GM15510 (cell line): ENCODE measurements around the gene B4GALT6.

ENCODE experiments used
- POLR2A ChIP-seq: IDR thresholded peaks from 3 replicates; pipeline ENCODE4 v1.6.1; 2011; ENCODE audit warnings: borderline replicate concordance; ENCODE audit not compliant: insufficient read length; ENCODE audit errors: extremely low read depth

The B4GALT6 gene, protein sequence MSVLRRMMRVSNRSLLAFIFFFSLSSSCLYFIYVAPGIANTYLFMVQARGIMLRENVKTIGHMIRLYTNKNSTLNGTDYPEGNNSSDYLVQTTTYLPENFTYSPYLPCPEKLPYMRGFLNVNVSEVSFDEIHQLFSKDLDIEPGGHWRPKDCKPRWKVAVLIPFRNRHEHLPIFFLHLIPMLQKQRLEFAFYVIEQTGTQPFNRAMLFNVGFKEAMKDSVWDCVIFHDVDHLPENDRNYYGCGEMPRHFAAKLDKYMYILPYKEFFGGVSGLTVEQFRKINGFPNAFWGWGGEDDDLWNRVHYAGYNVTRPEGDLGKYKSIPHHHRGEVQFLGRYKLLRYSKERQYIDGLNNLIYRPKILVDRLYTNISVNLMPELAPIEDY

GRCh38 chr18:31684279-31685096, at the start of gene B4GALT6:
Gene B4GALT6, minus strand, starts transcription at chr18:31684581. Its CDS starts 155 bp downstream, at chr18:31684426.
- no peak for TF ChIP-seq POLR2A

DNA sequence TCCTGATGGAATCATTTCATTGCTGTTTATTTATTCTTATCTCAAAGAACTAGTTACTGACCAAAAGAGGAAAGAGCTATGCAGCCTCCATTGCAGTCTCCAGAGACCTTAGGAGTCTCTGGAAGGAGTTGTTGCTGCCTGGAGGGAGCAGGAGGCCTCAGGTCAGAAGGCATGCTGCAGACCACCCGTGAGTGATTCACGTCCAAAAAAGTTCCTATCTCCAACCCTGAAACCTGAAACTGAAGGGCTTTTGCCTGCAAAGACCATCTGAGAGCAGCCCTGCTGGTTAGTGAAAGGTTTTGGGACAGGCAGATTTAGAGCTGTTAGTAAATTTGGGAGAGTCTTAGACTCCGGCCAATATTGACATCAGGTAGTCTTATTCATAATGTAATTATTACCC, 47.2 kb upstream of the B4GALT6 start:
- no peak for TF ChIP-seq POLR2A

- TF ChIP-seq POLR2A, result no peak
Observed at GRCh38 chr18:31723990-31724711, 39.8 kb upstream of the B4GALT6 start.

- TF ChIP-seq POLR2A, result no peak
Observed at GRCh38 chr18:31723639-31723989, 39.2 kb upstream of the B4GALT6 start.

GRCh38 chr18:31722369-31722957, 38.1 kb upstream of the B4GALT6 start:
- no peak for TF ChIP-seq POLR2A

DNA sequence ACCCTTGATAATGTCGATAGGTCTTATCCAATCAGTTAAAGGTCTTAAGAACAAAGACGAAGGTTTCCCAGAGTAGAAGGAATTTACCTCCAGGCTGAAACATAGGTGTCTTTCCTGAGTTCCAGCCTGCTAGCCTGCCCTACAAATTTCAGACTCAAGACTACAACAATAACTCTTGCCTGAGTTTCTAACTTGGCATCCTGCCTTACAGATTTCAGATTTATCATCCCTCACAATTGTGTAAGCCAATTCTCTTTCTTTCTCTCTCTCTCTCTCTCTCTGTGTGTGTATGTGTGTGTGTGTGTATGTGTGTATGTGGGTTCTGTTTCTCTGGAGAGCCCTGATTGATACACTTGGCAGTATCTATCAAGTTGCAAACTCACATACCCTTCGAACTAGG, 37.2 kb upstream of the B4GALT6 start:
- TF ChIP-seq POLR2A, result no peak

DNA sequence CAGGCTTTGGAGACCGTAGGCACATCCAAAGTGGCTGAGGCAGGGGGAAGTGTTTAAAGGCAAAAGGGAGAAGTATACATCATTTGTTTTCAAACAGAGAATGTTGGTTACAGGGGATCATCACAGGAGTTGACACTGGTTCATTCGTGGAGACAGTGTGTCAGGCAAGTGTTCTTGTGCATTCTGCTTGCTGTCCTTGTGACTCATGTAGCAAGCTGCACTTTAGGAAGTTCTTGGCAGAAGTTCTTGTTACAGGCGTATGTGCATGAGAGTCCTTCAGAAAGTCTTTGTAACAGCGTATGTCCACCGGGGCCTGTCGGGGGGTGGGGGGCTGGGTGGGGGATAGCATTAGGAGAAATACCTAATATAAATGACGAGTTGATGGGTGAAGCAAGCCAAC, 36.5 kb upstream of the B4GALT6 start:
- TF ChIP-seq POLR2A, result no peak

- no peak for TF ChIP-seq POLR2A
Observed at GRCh38 chr18:31719363-31720006, 35.1 kb upstream of the B4GALT6 start.

DNA sequence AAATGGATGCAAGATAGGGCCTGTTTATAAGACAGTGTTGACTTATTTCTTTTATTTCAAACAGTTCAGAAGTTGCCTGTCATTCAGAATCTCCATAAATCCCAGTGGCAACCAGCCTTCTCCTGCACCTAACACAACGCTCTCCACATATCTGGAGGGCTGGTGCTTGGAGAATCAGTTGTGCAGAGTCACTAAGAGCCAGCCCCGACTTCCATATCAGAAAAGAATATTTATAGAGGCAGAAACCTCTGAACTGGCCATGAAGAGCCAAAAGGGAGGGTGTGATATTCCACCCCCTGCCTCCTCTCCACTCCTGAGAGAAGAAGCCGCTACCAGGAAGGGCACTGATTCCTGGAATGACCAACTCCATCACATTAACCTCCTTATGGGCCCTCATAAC, 34.0 kb upstream of the B4GALT6 start:
- no peak for TF ChIP-seq POLR2A

- no peak for TF ChIP-seq POLR2A
Observed at GRCh38 chr18:31716362-31716761, 32.0 kb upstream of the B4GALT6 start.

DNA sequence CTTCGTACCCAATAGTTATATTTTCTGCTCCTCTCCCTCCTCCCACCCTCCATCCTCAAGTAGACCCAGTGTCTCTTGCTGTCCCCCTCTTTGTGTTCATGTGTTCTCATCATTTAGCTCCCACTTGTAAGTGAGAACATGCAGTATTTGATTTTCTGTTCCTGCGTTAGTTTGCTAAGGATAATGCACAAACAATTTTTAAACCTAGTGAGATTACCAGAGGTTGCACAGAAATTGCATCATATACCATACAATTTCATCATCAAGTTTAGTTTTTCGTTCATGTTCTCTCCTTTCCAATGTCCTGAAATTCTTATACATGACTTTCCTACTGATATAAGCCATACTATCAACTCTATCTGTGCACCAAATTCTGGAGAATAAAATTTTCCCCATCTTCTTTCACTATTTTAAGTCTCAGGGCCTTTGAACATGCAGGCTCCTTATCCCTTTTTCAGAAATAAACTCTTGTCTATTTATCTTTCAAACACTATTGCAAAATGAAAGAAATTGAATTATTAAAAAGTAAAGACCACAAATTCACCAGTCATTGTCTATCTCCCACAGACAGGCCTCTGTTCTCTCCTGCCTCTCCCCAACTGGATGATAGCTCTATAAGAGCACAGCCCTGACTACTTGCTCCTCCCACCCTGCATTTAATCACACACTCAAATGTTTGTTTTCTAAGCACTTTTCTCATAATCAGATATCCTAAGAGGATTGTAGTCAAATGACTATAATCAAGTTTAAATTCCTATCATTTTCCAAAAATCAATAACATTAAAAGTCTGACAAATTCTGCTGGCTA, 27.2 kb upstream of the B4GALT6 start:
- no peak for TF ChIP-seq POLR2A

GRCh38 chr18:31710826-31711225, 26.4 kb upstream of the B4GALT6 start:
- TF ChIP-seq POLR2A, result no peak

DNA sequence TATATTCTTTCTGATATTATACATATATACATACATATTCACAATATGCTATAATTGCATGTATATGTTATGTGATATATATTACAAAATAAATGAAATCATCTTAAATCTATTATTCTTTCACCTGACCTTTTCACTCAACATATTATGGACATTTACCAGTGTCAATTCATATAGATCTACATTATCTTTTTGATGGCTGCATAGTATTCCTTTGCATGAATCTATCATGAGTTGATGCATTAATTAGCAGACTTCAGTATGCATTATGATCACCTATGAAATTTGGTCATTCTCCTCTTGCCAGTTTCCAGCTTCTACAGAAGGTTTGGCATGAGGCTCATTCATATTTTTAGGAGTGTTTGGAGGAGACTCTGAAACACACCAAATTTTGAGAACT, 23.4 kb upstream of the B4GALT6 start:
- no peak for TF ChIP-seq POLR2A

GRCh38 chr18:31702449-31702848, 18.1 kb upstream of the B4GALT6 start:
- TF ChIP-seq POLR2A, result no peak
